Uterus (tissue), 4 donors: ENCODE results near the gene BRPF3. TPM values are rescaled to one million over a fixed set of nuclear protein-coding genes. Genes with fewer than 3 reads are reported as not detected.

Experiments
- DNase-seq, 2 donors: peaks; one replicate each; pipeline ENCODE4 v3.0.0-alpha.2; 2019 to 2020
- H3K27ac ChIP-seq, 2 donors: fragments of 200-600 bp; sonication (generic); 1 replicate in 1 of 2; 2 replicates in 1 of 2; pipeline ENCODE4 v1.5.1; 2016 to 2018
- H3K27me3 ChIP-seq, 2 donors: fragments of 200-600 bp; sonication (generic); one replicate each; pipeline ENCODE4 v1.5.1; 2018 to 2019; ENCODE audit warnings: control low read depth in 1 of 2
- H3K36me3 ChIP-seq, 2 donors: fragments of 200-600 bp; sonication (generic); one replicate each; pipeline ENCODE4 v1.5.1; 2019; ENCODE audit warnings: control low read depth in 1 of 2
- H3K4me1 ChIP-seq, 2 donors: fragments of 200-600 bp; sonication (generic); one replicate each; pipeline ENCODE4 v1.5.1; 2018 to 2019; ENCODE audit warnings: control low read depth in 1 of 2
- H3K4me3 ChIP-seq, 2 donors: fragments of 200-600 bp; sonication (generic); 1 replicate in 1 of 2; 2 replicates in 1 of 2; pipeline ENCODE4 v1.5.1; 2018 to 2019; ENCODE audit warnings: mild to moderate bottlenecking in 1 of 2
- H3K9me3 ChIP-seq, 2 donors: fragments of 200-600 bp; sonication (generic); one replicate each; pipeline ENCODE4 v1.5.1; 2019; ENCODE audit warnings: control low read depth in 1 of 2
- CTCF ChIP-seq, 4 experiments: fragments of 200-600 bp in 2 of 4; fragments of 450-650 bp in 2 of 4; sonication (generic) in 2 of 4; IDR thresholded peaks; one replicate each; pipeline ENCODE4 v1.5.1; 2016 to 2019; ENCODE audit warnings: antibody characterized with exemption in 4 of 4, mild to moderate bottlenecking in 2 of 4, moderate library complexity in 1 of 4
- POLR2A ChIP-seq, 2 donors: fragments of 450-650 bp; IDR thresholded peaks; one replicate each; pipeline ENCODE4 v1.6.1; 2016; ENCODE audit warnings: antibody characterized with exemption in 2 of 2, mild to moderate bottlenecking in 1 of 2, moderate library complexity in 1 of 2
- intact Hi-C: fragments of 100-400 bp; cut with DNase I; formaldehyde crosslinking; loops from one replicate; pipeline ENCODE4 v1.15.1; 2023; ENCODE audit warnings: low total_unique reads
- total RNA-seq, 4 donors: library from RNA; depleted of rRNA in 3 of 4; stranded (reverse); fragments of >200 nt in 3 of 4; gene quantifications; one replicate each; pipeline versions ENCODE4 v1.1.0 to v1.2.4, GENCODE V29; 2014 to 2023
- donor health status: DM: yes; HTN: yes; CAD: no.

The BRPF3 gene
- total RNA-seq, 4 donors from 2014 or later = 8.5 to 44.5 (median 27.3) TPM

GRCh38 chr6:36198986-36199385, 2.4 kb downstream of the BRPF3 start:
- H3K27me3 ChIP-seq = no peaks in the 10 kb centered on the region
- TF ChIP-seq POLR2A (IDR thresholded peaks at IDR 0.05) (no peak), CTCF (IDR thresholded peaks at IDR 0.05) (no peak)
- peaks cover 0 to 7% of the 10 kb centered on the region in 2 donors for H3K4me1 ChIP-seq

GRCh38 chr6:36200154-36200891, 3.8 kb downstream of the BRPF3 start:
- Histone ChIP-seq H3K27ac (no peak overlapping the region), H3K27me3 (no peaks in the 10 kb centered on the region), H3K36me3 (no peaks in the 10 kb centered on the region), H3K4me1 (peaks cover 0 to 7% of the 10 kb centered on the region in 2 donors), H3K4me3 (no peak overlapping the region), H3K9me3 (no peaks in the 10 kb centered on the region)
- intact Hi-C loops = no loop called here
- no peak for DNase-seq
- TF ChIP-seq POLR2A (IDR thresholded peaks at IDR 0.05) (no peak), CTCF (IDR thresholded peaks at IDR 0.05) (no peak)

More at GRCh38 chr6:36198986-36199385, 2.4 kb downstream of the BRPF3 start:
- H3K27ac ChIP-seq = no peak overlapping the region
- no peaks in the 10 kb centered on the region for H3K36me3 ChIP-seq
- H3K4me3 ChIP-seq = no peak overlapping the region
- DNase-seq = no peak
- intact Hi-C loops = loop anchor here (10.0 kb wide), 2 partner anchors 74 to 174 kb away; partner anchors contain the start of genes MAPK14 and SLC26A8
- no peaks in the 10 kb centered on the region for H3K9me3 ChIP-seq

- Histone ChIP-seq H3K27me3 (no peaks in the 10 kb centered on the region), H3K36me3 (no peaks in the 10 kb centered on the region), H3K27ac (no peak overlapping the region), H3K9me3 (no peaks in the 10 kb centered on the region), H3K4me3 (no peak overlapping the region), H3K4me1 (peaks cover 0 to 7% of the 10 kb centered on the region in 2 donors)
- DNase-seq = no peak
- intact Hi-C loops = no loop called here
- TF ChIP-seq CTCF (IDR thresholded peaks at IDR 0.05) = no peak
- TF ChIP-seq POLR2A (IDR thresholded peaks at IDR 0.05) = no peak
Measured at GRCh38 chr6:36200998-36201596, 4.6 kb downstream of the BRPF3 start.

- intact Hi-C loops = no loop called here
- Histone ChIP-seq H3K9me3 (no peaks in the 10 kb centered on the region), H3K27ac (no peak overlapping the region), H3K27me3 (no peaks in the 10 kb centered on the region), H3K4me3 (no peak overlapping the region), H3K36me3 (no peaks in the 10 kb centered on the region), H3K4me1 (peaks cover 0 to 7% of the 10 kb centered on the region in 2 donors)
- no peak for DNase-seq
- TF ChIP-seq POLR2A (IDR thresholded peaks at IDR 0.05) = no peak
- no peak for TF ChIP-seq CTCF (IDR thresholded peaks at IDR 0.05)
Measured at GRCh38 chr6:36201612-36202011, 5.1 kb downstream of the BRPF3 start.

- Histone ChIP-seq H3K9me3 (no peaks in the 10 kb centered on the region), H3K4me1 (peaks cover 0 to 7% of the 10 kb centered on the region in 2 donors), H3K36me3 (no peaks in the 10 kb centered on the region), H3K27me3 (no peaks in the 10 kb centered on the region), H3K4me3 (no peak overlapping the region), H3K27ac (no peak overlapping the region)
- intact Hi-C loops = no loop called here
- TF ChIP-seq POLR2A (IDR thresholded peaks at IDR 0.05) (no peak), CTCF (IDR thresholded peaks at IDR 0.05) (no peak)
- DNase-seq = no peak
Measured at GRCh38 chr6:36202101-36202500, 5.6 kb downstream of the BRPF3 start.
